Measurements from ENCODE around the gene TLX2.

DNA sequence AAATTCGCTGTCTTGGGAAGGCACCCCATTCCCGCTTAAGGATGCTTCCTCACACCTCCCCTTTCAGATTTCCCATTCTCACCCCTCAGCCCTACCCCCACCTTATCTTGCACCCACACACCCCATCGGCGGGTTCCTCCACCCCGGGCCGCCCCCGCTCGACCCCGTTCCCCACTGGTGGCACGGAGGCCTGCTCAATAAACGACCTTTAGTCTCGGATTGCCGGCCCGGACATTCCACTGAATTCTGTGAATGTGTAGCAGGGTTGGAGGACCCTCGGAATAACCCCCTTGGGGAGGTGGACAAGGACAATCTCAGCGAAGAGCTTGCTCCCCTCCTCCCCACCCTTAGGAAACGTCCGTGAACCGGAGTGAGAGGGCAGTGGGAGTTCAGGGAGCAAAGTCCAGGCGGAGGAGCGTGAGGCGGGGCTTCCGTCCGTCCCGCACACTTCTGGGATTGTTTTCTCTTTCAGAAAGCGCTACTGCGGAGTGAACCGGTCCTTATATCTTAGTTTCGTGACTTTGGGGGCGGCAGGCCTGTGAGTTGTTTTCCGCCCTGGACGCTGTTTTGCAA, 12.0 kb upstream of the TLX2 start:
- TF ChIP-seq, protein P1, sequence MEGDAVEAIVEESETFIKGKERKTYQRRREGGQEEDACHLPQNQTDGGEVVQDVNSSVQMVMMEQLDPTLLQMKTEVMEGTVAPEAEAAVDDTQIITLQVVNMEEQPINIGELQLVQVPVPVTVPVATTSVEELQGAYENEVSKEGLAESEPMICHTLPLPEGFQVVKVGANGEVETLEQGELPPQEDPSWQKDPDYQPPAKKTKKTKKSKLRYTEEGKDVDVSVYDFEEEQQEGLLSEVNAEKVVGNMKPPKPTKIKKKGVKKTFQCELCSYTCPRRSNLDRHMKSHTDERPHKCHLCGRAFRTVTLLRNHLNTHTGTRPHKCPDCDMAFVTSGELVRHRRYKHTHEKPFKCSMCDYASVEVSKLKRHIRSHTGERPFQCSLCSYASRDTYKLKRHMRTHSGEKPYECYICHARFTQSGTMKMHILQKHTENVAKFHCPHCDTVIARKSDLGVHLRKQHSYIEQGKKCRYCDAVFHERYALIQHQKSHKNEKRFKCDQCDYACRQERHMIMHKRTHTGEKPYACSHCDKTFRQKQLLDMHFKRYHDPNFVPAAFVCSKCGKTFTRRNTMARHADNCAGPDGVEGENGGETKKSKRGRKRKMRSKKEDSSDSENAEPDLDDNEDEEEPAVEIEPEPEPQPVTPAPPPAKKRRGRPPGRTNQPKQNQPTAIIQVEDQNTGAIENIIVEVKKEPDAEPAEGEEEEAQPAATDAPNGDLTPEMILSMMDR (IDR thresholded peaks at IDR 0.05) = no peak
- TF ChIP-seq POLR2A (IDR thresholded peaks at IDR 0.05) = no peak

All from lower leg skin (tissue), 3 donors.